ENCODE measurements around the gene CRYL1.

- TF ChIP-seq CTCF (IDR thresholded peaks at IDR 0.05), result no peak
- no peak for TF ChIP-seq POLR2A (IDR thresholded peaks at IDR 0.05)
- no peak for TF ChIP-seq POLR2AphosphoS5 (IDR thresholded peaks at IDR 0.05)
These were observed 79.3 kb downstream of the CRYL1 start for GRCh38 chr13:20446405-20446804.

All from sigmoid colon (tissue), 4 donors.